BLaER1 treated with 17β-estradiol and CSF1 and Interleukin-3, amounts not matched to agents 10 nM and 100 nM (cell line): ENCODE results near the gene GET4.

Source experiments
- H3K27ac ChIP-seq, 11 experiments: shearing (Covaris generic); formaldehyde crosslinking; 2 replicates each; pipeline ENCODE4 v1.8.1; 2022
- H3K27me3 ChIP-seq, 11 experiments: shearing (Covaris generic); formaldehyde crosslinking; 2 replicates each; pipeline ENCODE4 v1.8.1; 2022
- H3K36me3 ChIP-seq, 11 experiments: shearing (Covaris generic); formaldehyde crosslinking; 2 replicates each; pipeline ENCODE4 v1.8.1; 2022
- H3K4me1 ChIP-seq, 10 experiments: shearing (Covaris generic); formaldehyde crosslinking; 2 replicates each; pipeline ENCODE4 v1.8.1; 2022
- H3K4me2 ChIP-seq, 11 experiments: shearing (Covaris generic); formaldehyde crosslinking; 2 replicates each; pipeline ENCODE4 v1.8.1; 2022
- H3K4me3 ChIP-seq, 10 experiments: shearing (Covaris generic); formaldehyde crosslinking; 2 replicates each; pipeline ENCODE4 v1.8.1; 2022
- H3K9ac ChIP-seq, 11 experiments: shearing (Covaris generic); formaldehyde crosslinking; 2 replicates each; pipeline ENCODE4 v1.8.1; 2022
- H3K9me3 ChIP-seq, 11 experiments: shearing (Covaris generic); formaldehyde crosslinking; replicated peaks in 1 of 11; 2 replicates each; pipeline ENCODE4 v1.8.1; 2022
- H4K20me1 ChIP-seq, 11 experiments: shearing (Covaris generic); formaldehyde crosslinking; 2 replicates each; pipeline ENCODE4 v1.8.1; 2022
- Cebpa-rat ChIP-seq, 11 experiments: shearing (Covaris generic); IDR thresholded peaks; 2 replicates each; pipeline ENCODE4 v1.8.1; 2022

GET4 gene

GRCh38 chr7:884191-885003 is 8.0 kb downstream of the GET4 start:
- H3K9ac ChIP-seq = peak overlapping the region in 7 of 11 experiments; percentile 15 to 44 (median 28); a peak in 6 of 22 replicates
- peak overlapping the region; percentile 9 to 90 (median 26); a peak in 17 of 22 replicates for H3K4me2 ChIP-seq
- no peaks in the 10 kb centered on the region for H3K27me3 ChIP-seq
- peaks cover 50 to 84% (median 79%) of the 10 kb centered on the region in 10 experiments for H3K4me1 ChIP-seq
- peaks cover 53 to 93% (median 75%) of the 10 kb centered on the region in 11 experiments for H3K36me3 ChIP-seq
- H4K20me1 ChIP-seq = peaks cover 97 to 100% (median 99%) of the 10 kb centered on the region in 11 experiments
- no peak overlapping the region for H3K4me3 ChIP-seq
- TF ChIP-seq Cebpa-rat (IDR thresholded peaks at IDR 0.05) = no peak
- peak overlapping the region in 1 of 11 experiments; percentile 22; a peak in 3 of 22 replicates for H3K27ac ChIP-seq
- no peaks in the 10 kb centered on the region for H3K9me3 ChIP-seq

- peak overlapping the region in 2 of 11 experiments; percentile 14 to 22; a peak in 1 of 22 replicates for H3K27ac ChIP-seq
These were observed 9.0 kb downstream of the GET4 start for GRCh38 chr7:885261-885892.

GRCh38 chr7:885893-886625 is 9.7 kb downstream of the GET4 start:
- peaks cover 55 to 90% (median 77%) of the 10 kb centered on the region in 11 experiments for H3K36me3 ChIP-seq
- no peaks in the 10 kb centered on the region for H3K27me3 ChIP-seq
- H3K4me3 ChIP-seq = no peak overlapping the region
- peak overlapping the region in 2 of 11 experiments; percentile 22 to 30; a peak in 1 of 22 replicates for H3K27ac ChIP-seq
- peaks cover 91 to 98% (median 95%) of the 10 kb centered on the region in 11 experiments for H4K20me1 ChIP-seq
- H3K9me3 ChIP-seq = no peaks in the 10 kb centered on the region
- H3K4me2 ChIP-seq = peak overlapping the region in 8 of 11 experiments; percentile 52 to 90 (median 72); a peak in 14 of 22 replicates
- peaks cover 39 to 72% (median 66%) of the 10 kb centered on the region in 10 experiments for H3K4me1 ChIP-seq
- no peak for TF ChIP-seq Cebpa-rat (IDR thresholded peaks at IDR 0.05)
- peak overlapping the region in 7 of 11 experiments; percentile 9 to 67 (median 48); a peak in 9 of 22 replicates for H3K9ac ChIP-seq

More at GRCh38 chr7:885261-885892, 9.0 kb downstream of the GET4 start:
- H3K4me1 ChIP-seq = peaks cover 42 to 74% (median 69%) of the 10 kb centered on the region in 10 experiments
- no peaks in the 10 kb centered on the region for H3K9me3 ChIP-seq
- H3K9ac ChIP-seq = peak overlapping the region in 7 of 11 experiments; percentile 15 to 53 (median 28); a peak in 7 of 22 replicates
- H3K27me3 ChIP-seq = no peaks in the 10 kb centered on the region
- peak overlapping the region in 7 of 11 experiments; percentile 13 to 90 (median 36); a peak in 13 of 22 replicates for H3K4me2 ChIP-seq
- peaks cover 91 to 98% (median 95%) of the 10 kb centered on the region in 11 experiments for H4K20me1 ChIP-seq
- peaks cover 49 to 89% (median 73%) of the 10 kb centered on the region in 11 experiments for H3K36me3 ChIP-seq
- TF ChIP-seq Cebpa-rat (IDR thresholded peaks at IDR 0.05) = no peak
- no peak overlapping the region for H3K4me3 ChIP-seq

- Histone ChIP-seq H4K20me1 (peaks cover 93 to 98% (median 95%) of the 10 kb centered on the region in 11 experiments), H3K9ac (peak overlapping the region in 10 of 11 experiments; percentile 17 to 67 (median 40); a peak in 16 of 22 replicates), H3K36me3 (peaks cover 59 to 93% (median 80%) of the 10 kb centered on the region in 11 experiments), H3K27ac (peak overlapping the region in 3 of 11 experiments; percentile 8 to 57 (median 30); a peak in 6 of 22 replicates), H3K4me3 (peak overlapping the region in 1 of 10 experiments; percentile 20; a peak in 1 of 20 replicates), H3K4me2 (peak overlapping the region in 10 of 11 experiments; percentile 22 to 90 (median 66); a peak in 17 of 22 replicates), H3K9me3 (no peaks in the 10 kb centered on the region), H3K27me3 (no peaks in the 10 kb centered on the region), H3K4me1 (peaks cover 39 to 70% (median 65%) of the 10 kb centered on the region in 10 experiments)
- TF ChIP-seq Cebpa-rat (IDR thresholded peaks at IDR 0.05) = no peak
These were observed 10.5 kb downstream of the GET4 start for GRCh38 chr7:886626-887487.

GRCh38 chr7:887488-887820 is 11.1 kb downstream of the GET4 start:
- H3K9me3 ChIP-seq = no peaks in the 10 kb centered on the region
- H4K20me1 ChIP-seq = peaks cover 91 to 98% (median 95%) of the 10 kb centered on the region in 11 experiments
- H3K4me3 ChIP-seq = peak overlapping the region in 1 of 10 experiments; percentile 20; a peak in 1 of 20 replicates
- H3K27me3 ChIP-seq = no peaks in the 10 kb centered on the region
- TF ChIP-seq Cebpa-rat (IDR thresholded peaks at IDR 0.05) = no peak
- H3K9ac ChIP-seq = peak overlapping the region in 10 of 11 experiments; percentile 17 to 67 (median 40); a peak in 16 of 22 replicates
- H3K4me2 ChIP-seq = peak overlapping the region in 10 of 11 experiments; percentile 22 to 90 (median 66); a peak in 19 of 22 replicates
- peaks cover 34 to 64% (median 61%) of the 10 kb centered on the region in 10 experiments for H3K4me1 ChIP-seq
- H3K36me3 ChIP-seq = peaks cover 59 to 93% (median 80%) of the 10 kb centered on the region in 11 experiments
- peak overlapping the region in 6 of 11 experiments; percentile 8 to 57 (median 30); a peak in 8 of 22 replicates for H3K27ac ChIP-seq

- H3K4me3 ChIP-seq = no peak overlapping the region
- peaks cover 65 to 94% (median 81%) of the 10 kb centered on the region in 11 experiments for H3K36me3 ChIP-seq
- no peaks in the 10 kb centered on the region for H3K27me3 ChIP-seq
- peak overlapping the region in 10 of 11 experiments; percentile 22 to 90 (median 66); a peak in 18 of 22 replicates for H3K4me2 ChIP-seq
- H3K9me3 ChIP-seq = no peaks in the 10 kb centered on the region
- peaks cover 25 to 55% (median 52%) of the 10 kb centered on the region in 10 experiments for H3K4me1 ChIP-seq
- peak overlapping the region in 5 of 11 experiments; percentile 8 to 57 (median 24); a peak in 3 of 22 replicates for H3K27ac ChIP-seq
- no peak for TF ChIP-seq Cebpa-rat (IDR thresholded peaks at IDR 0.05)
- peaks cover 82 to 98% (median 95%) of the 10 kb centered on the region in 11 experiments for H4K20me1 ChIP-seq
- H3K9ac ChIP-seq = peak overlapping the region in 9 of 11 experiments; percentile 1 to 67 (median 34); a peak in 12 of 22 replicates
These were observed 12.0 kb downstream of the GET4 start for GRCh38 chr7:888081-889024.

GRCh38 chr7:889025-889390 is 12.7 kb downstream of the GET4 start:
- Histone ChIP-seq H3K27ac (no peak overlapping the region), H3K36me3 (peaks cover 71 to 94% (median 81%) of the 10 kb centered on the region in 11 experiments), H3K4me3 (no peak overlapping the region), H3K9me3 (no peaks in the 10 kb centered on the region), H3K4me2 (no peak overlapping the region), H3K9ac (no peak overlapping the region), H3K27me3 (no peaks in the 10 kb centered on the region), H3K4me1 (peaks cover 18 to 48% (median 46%) of the 10 kb centered on the region in 10 experiments), H4K20me1 (peaks cover 81 to 98% (median 95%) of the 10 kb centered on the region in 11 experiments)
- no peak for TF ChIP-seq Cebpa-rat (IDR thresholded peaks at IDR 0.05)
